Measurements from ENCODE around the gene GPC5. TPM values are rescaled to one million over a fixed set of nuclear protein-coding genes. Genes with fewer than 3 reads are reported as not detected.

The GPC5 gene
- total and polyA plus RNA-seq, 2 of the 8 experiments (the other 6 are each of a cell fraction or from before 2014, with no cell fraction given) = 0.20 to 0.39 TPM

GRCh38 chr13:91598655-91599054 lies 200.2 kb downstream of the GPC5 start:
- H3K36me3 ChIP-seq (ENCODE audit: control insufficient read depth in 2 of 4, insufficient read depth in 4 of 4, low read length in 3 of 4) = no peaks in the 10 kb centered on the region
- H2BK20ac ChIP-seq (ENCODE audit: low read length) = no peak overlapping the region
- H2BK12ac ChIP-seq (ENCODE audit: low read depth, low read length) = no peak overlapping the region
- no peak overlapping the region for H4K5ac ChIP-seq (ENCODE audit: insufficient read length, low read depth, low read length)
- no peak overlapping the region for H2BK15ac ChIP-seq (ENCODE audit: low read length)
- H3K4ac ChIP-seq (replicated peaks; ENCODE audit: insufficient read length, low read depth, low read length) = no peak overlapping the region
- ChIA-PET POLR2A (ENCODE audit: partially characterized antibody) (no interaction called here), CTCF (ENCODE audit: partially characterized antibody) (interaction anchor here (0.9 to 1.1 kb wide), 2 partner anchors 21 to 22 kb away, joined by 3 to 5 read pairs; no protein-coding TSS in a partner anchor)
- FAIRE-seq (no peak), DNase-seq (ENCODE audit: low read depth in 1 of 2, low spot score in 2 of 2) (no peak)
- no peak overlapping the region for H2BK5ac ChIP-seq (ENCODE audit: low read depth, low read length)
- H4K20me1 ChIP-seq (replicated peaks in 1 of 2; ENCODE audit: control insufficient read depth in 1 of 2, insufficient read depth in 2 of 2, low read length in 2 of 2) = no peaks in the 10 kb centered on the region
- no peak overlapping the region for H4K8ac ChIP-seq (ENCODE audit: extremely low read depth, insufficient read depth, low read length)
- H3K9ac ChIP-seq (replicated peaks in 1 of 4; ENCODE audit: extremely low read depth in 1 of 4, low read depth in 3 of 4, low read length in 3 of 4) = no peak overlapping the region
- no peak overlapping the region for H3K18ac ChIP-seq (ENCODE audit: extremely low read depth, low read length)
- no peaks in the 10 kb centered on the region for H3K27me3 ChIP-seq (replicated peaks in 1 of 4; ENCODE audit: control insufficient read depth in 3 of 4, extremely low read depth in 1 of 4, insufficient read depth in 3 of 4, low read length in 3 of 4)
- H3K4me1 ChIP-seq (replicated peaks in 1 of 4; ENCODE audit: control insufficient read depth in 3 of 4, insufficient read depth in 4 of 4, low read length in 3 of 4) = no peaks in the 10 kb centered on the region
- no peak overlapping the region for H3K14ac ChIP-seq (ENCODE audit: insufficient read length)
- no peak overlapping the region for H3K27ac ChIP-seq (ENCODE audit: low read depth, low read length)
- H3K9me3 ChIP-seq (ENCODE audit: insufficient read depth in 2 of 2, low read depth in 1 of 2, low read length in 1 of 2) = no peaks in the 10 kb centered on the region
- H3K23ac ChIP-seq (ENCODE audit: insufficient read length) = no peak overlapping the region
- no peak overlapping the region for H2AFZ ChIP-seq (ENCODE audit: low read length)
- H3K4me3 ChIP-seq (ENCODE audit: extremely low read depth in 1 of 4, insufficient read depth in 2 of 4, low read depth in 3 of 4, low read length in 4 of 4) = no peak overlapping the region
- no peak overlapping the region for H4K91ac ChIP-seq (replicated peaks; ENCODE audit: insufficient read length, low read length)
- no peaks in the 10 kb centered on the region for H3K79me1 ChIP-seq (ENCODE audit: low read depth, low read length)
- H3K4me2 ChIP-seq (ENCODE audit: insufficient read depth in 1 of 2, low read depth in 2 of 2, low read length in 2 of 2) = no peak overlapping the region
- H3K79me2 ChIP-seq (ENCODE audit: control insufficient read depth in 1 of 2, insufficient read depth in 2 of 2, low read length in 2 of 2) = no peaks in the 10 kb centered on the region
- no peak overlapping the region for H2AK5ac ChIP-seq (ENCODE audit: low read depth, low read length)
- H3K56ac ChIP-seq (replicated peaks; ENCODE audit: insufficient read length, low read depth, low read length) = no peak overlapping the region
- no peak for TF ChIP-seq SIRT6 (IDR thresholded peaks at IDR 0.05; ENCODE audit: low read length)
- no peaks in the 10 kb centered on the region for H3K23me2 ChIP-seq (ENCODE audit: low read depth, low read length)
- no peak overlapping the region for H2BK120ac ChIP-seq (replicated peaks; ENCODE audit: low read depth, low read length)

Measured in H1 (cell line).